Neural cell (in vitro differentiated cells): Measurements from ENCODE around the gene NFKBIL1.

ENCODE experiments used
- EP300 ChIP-seq: fragments of 450-650 bp; conservative IDR thresholded peaks from 2 replicates; pipeline ENCODE4 v1.6.1; 2014; ENCODE audit warnings: antibody characterized with exemption, mild to moderate bottlenecking, moderate library complexity; ENCODE audit not compliant: poor library complexity, severe bottlenecking
- EZH2 ChIP-seq: fragments of 200-600, 300-800 bp; shearing (Covaris generic), sonication (generic); IDR thresholded peaks from 2 replicates; pipeline ENCODE4 v1.6.1; 2014; ENCODE audit warnings: antibody characterized with exemption, low read length, borderline replicate concordance, mild to moderate bottlenecking; ENCODE audit not compliant: insufficient read depth, poor library complexity, severe bottlenecking
- MXI1 ChIP-seq: fragments of 450-650 bp; conservative IDR thresholded peaks from 2 replicates; pipeline ENCODE4 v1.6.1; 2014; ENCODE audit warnings: antibody characterized with exemption, mild to moderate bottlenecking; ENCODE audit not compliant: poor library complexity, severe bottlenecking
- POLR2AphosphoS5 ChIP-seq: IDR thresholded peaks from 2 replicates; pipeline ENCODE4 v1.6.1; 2012
- RAD21 ChIP-seq: fragments of 450-650 bp; conservative IDR thresholded peaks from 2 replicates; pipeline ENCODE4 v1.6.1; 2014; ENCODE audit warnings: antibody characterized with exemption, mild to moderate bottlenecking, moderate library complexity
- SMC3 ChIP-seq: fragments of 450-650 bp; conservative IDR thresholded peaks from 2 replicates; pipeline ENCODE4 v1.6.1; 2014; ENCODE audit warnings: antibody characterized with exemption, mild to moderate bottlenecking, moderate library complexity; ENCODE audit not compliant: poor library complexity
- TAF1 ChIP-seq: IDR thresholded peaks from 2 replicates; pipeline ENCODE4 v1.6.1; 2012; ENCODE audit warnings: low read depth
- TF ChIP-seq, protein P1 (sequence below): fragments of 450-650 bp; IDR thresholded peaks from 2 replicates; pipeline ENCODE4 v1.5.1; 2014; ENCODE audit warnings: antibody characterized with exemption, mild to moderate bottlenecking, moderate library complexity; ENCODE audit not compliant: poor library complexity, severe bottlenecking

DNA sequence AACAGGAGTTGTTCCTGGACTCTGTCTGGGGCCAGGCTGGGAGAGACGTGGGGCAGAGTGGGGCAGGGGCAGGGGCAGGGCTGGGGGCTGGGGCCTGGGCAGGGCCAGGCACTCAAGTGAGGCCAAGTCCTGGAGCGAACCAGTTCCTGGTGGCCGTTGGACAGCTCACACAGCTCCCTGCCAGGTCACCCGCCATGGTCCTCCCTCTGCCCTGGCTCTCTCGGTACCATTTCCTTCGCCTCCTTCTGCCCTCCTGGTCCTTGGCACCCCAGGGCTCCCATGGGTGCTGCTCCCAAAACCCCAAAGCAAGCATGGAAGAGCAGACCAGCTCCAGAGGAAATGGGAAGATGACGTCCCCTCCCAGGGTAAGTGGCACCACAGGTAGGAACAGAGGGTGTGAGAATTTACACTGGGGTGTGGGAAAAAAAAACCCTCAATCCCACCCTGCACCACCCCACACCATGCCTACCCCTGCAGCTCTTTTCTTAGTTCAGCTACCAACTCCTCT, 18.5 kb upstream of the NFKBIL1 start, which contains the start of gene MCCD1:
- TF ChIP-seq, protein P1, sequence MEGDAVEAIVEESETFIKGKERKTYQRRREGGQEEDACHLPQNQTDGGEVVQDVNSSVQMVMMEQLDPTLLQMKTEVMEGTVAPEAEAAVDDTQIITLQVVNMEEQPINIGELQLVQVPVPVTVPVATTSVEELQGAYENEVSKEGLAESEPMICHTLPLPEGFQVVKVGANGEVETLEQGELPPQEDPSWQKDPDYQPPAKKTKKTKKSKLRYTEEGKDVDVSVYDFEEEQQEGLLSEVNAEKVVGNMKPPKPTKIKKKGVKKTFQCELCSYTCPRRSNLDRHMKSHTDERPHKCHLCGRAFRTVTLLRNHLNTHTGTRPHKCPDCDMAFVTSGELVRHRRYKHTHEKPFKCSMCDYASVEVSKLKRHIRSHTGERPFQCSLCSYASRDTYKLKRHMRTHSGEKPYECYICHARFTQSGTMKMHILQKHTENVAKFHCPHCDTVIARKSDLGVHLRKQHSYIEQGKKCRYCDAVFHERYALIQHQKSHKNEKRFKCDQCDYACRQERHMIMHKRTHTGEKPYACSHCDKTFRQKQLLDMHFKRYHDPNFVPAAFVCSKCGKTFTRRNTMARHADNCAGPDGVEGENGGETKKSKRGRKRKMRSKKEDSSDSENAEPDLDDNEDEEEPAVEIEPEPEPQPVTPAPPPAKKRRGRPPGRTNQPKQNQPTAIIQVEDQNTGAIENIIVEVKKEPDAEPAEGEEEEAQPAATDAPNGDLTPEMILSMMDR: no peak
- TF ChIP-seq POLR2AphosphoS5 (no peak), EZH2 (no peak), MXI1 (no peak), EP300 (no peak), RAD21 (no peak), SMC3 (no peak), TAF1 (no peak)
